H9 (cell line): Measurements from ENCODE around the gene TSHZ1. TPM values are rescaled to one million over a fixed set of nuclear protein-coding genes. Genes with fewer than 3 reads are reported as not detected.
A peak's percentile ranks its signal among the peaks of the same experiment; 100 is the strongest.

Source experiments
- DNase-seq: peaks from one replicate; pipeline ENCODE4 v3.0.0-alpha.2; 2017
- H2AFZ ChIP-seq: one replicate; pipeline ENCODE4 v1.6.1; 2013; ENCODE audit warnings: mild to moderate bottlenecking, low read length, control low read depth, moderate library complexity
- H2AK5ac ChIP-seq: 2 replicates; pipeline ENCODE4 v1.6.1; 2013; ENCODE audit warnings: low read length, control low read depth, mixed read lengths; ENCODE audit not compliant: insufficient read length
- H2BK120ac ChIP-seq: one replicate; pipeline ENCODE4 v1.6.1; 2013; ENCODE audit warnings: low read depth, mild to moderate bottlenecking, low read length, control low read depth, inconsistent platforms; ENCODE audit not compliant: poor library complexity, severe bottlenecking
- H2BK12ac ChIP-seq: 2 replicates; pipeline ENCODE4 v1.6.1; 2013; ENCODE audit warnings: low read length, control low read depth, mixed read lengths, low read depth; ENCODE audit not compliant: insufficient read length
- H2BK15ac ChIP-seq: 2 replicates; pipeline ENCODE4 v1.6.1; 2013; ENCODE audit warnings: low read depth, low read length, control low read depth
- H2BK20ac ChIP-seq: one replicate; pipeline ENCODE4 v1.6.1; 2013; ENCODE audit warnings: low read depth, mild to moderate bottlenecking, low read length, control low read depth, inconsistent platforms; ENCODE audit not compliant: poor library complexity, severe bottlenecking
- H2BK5ac ChIP-seq: 2 replicates; pipeline ENCODE4 v1.6.1; 2013; ENCODE audit warnings: low read length, control low read depth, mixed read lengths; ENCODE audit not compliant: insufficient read length
- H3K14ac ChIP-seq: 2 replicates; pipeline ENCODE4 v1.6.1; 2013; ENCODE audit warnings: low read length, control low read depth; ENCODE audit not compliant: insufficient read depth
- H3K18ac ChIP-seq: 2 replicates; pipeline ENCODE4 v1.6.1; 2013; ENCODE audit warnings: low read depth, mild to moderate bottlenecking, mixed read lengths, low read length, control low read depth; ENCODE audit not compliant: insufficient read length
- H3K23ac ChIP-seq: 2 replicates; pipeline ENCODE4 v1.6.1; 2013; ENCODE audit warnings: low read length, control low read depth, mixed read lengths, low read depth; ENCODE audit not compliant: insufficient read length
- H3K23me2 ChIP-seq: 2 replicates; pipeline ENCODE4 v1.6.1; 2013; ENCODE audit warnings: low read depth, mild to moderate bottlenecking, mixed read lengths, low read length, control low read depth; ENCODE audit not compliant: insufficient read length, poor library complexity, severe bottlenecking
- H3K27ac ChIP-seq: 2 replicates; pipeline ENCODE4 v1.5.1; 2013; ENCODE audit warnings: low read length, control low read depth, mixed read lengths, low read depth; ENCODE audit not compliant: insufficient read length
- H3K27me3 ChIP-seq: 2 replicates; pipeline ENCODE4 v1.6.1; 2013; ENCODE audit warnings: low read length, control low read depth, inconsistent platforms; ENCODE audit not compliant: insufficient read depth
- H3K4ac ChIP-seq: 2 replicates; pipeline ENCODE4 v1.6.1; 2013; ENCODE audit warnings: low read depth, mild to moderate bottlenecking, control low read depth, inconsistent platforms, low read length, moderate library complexity
- H3K4me1 ChIP-seq: 2 replicates; pipeline ENCODE4 v1.6.1; 2013; ENCODE audit warnings: low read length, control low read depth, inconsistent platforms; ENCODE audit not compliant: insufficient read depth
- H3K4me2 ChIP-seq: 2 replicates; pipeline ENCODE4 v1.6.1; 2013; ENCODE audit warnings: low read length, control low read depth, mixed read lengths; ENCODE audit not compliant: insufficient read length, insufficient read depth
- H3K56ac ChIP-seq: 2 replicates; pipeline ENCODE4 v1.6.1; 2013; ENCODE audit warnings: low read depth, mild to moderate bottlenecking, mixed read lengths, low read length, control low read depth; ENCODE audit not compliant: insufficient read length
- H3K79me1 ChIP-seq: 2 replicates; pipeline ENCODE4 v1.6.1; 2013; ENCODE audit warnings: low read depth, mild to moderate bottlenecking, moderate library complexity, low read length, control low read depth, inconsistent platforms; ENCODE audit not compliant: insufficient read depth, poor library complexity, severe bottlenecking
- H3K79me2 ChIP-seq: 2 replicates; pipeline ENCODE4 v1.6.1; 2013; ENCODE audit warnings: low read length, control low read depth, inconsistent platforms; ENCODE audit not compliant: insufficient read depth
- H3K9ac ChIP-seq: 2 replicates; pipeline ENCODE4 v1.6.1; 2013; ENCODE audit warnings: low read length, control low read depth, mixed read lengths; ENCODE audit not compliant: insufficient read length; ENCODE audit errors: extremely low read depth
- H3K9me3 ChIP-seq: one replicate; pipeline ENCODE4 v1.6.1; 2013; ENCODE audit warnings: low read depth, low read length, inconsistent platforms; ENCODE audit not compliant: control insufficient read depth
- H3T11ph ChIP-seq: one replicate; pipeline ENCODE4 v1.6.1; 2013; ENCODE audit warnings: mild to moderate bottlenecking, low read length, control low read depth, inconsistent platforms
- H4K20me1 ChIP-seq: one replicate; pipeline ENCODE4 v1.6.1; 2013; ENCODE audit not compliant: control insufficient read depth, insufficient read length, insufficient read depth
- H4K5ac ChIP-seq: 2 replicates; pipeline ENCODE4 v1.6.1; 2013; ENCODE audit warnings: low read depth, mild to moderate bottlenecking, mixed read lengths, low read length, control low read depth; ENCODE audit not compliant: insufficient read length
- H4K8ac ChIP-seq: replicated peaks from 2 replicates; pipeline ENCODE4 v1.6.1; 2013; ENCODE audit warnings: low read length, control low read depth, mixed read lengths, low read depth; ENCODE audit not compliant: insufficient read length
- H4K91ac ChIP-seq: 2 replicates; pipeline ENCODE4 v1.6.1; 2013; ENCODE audit warnings: low read depth, mild to moderate bottlenecking, moderate library complexity, mixed read lengths, low read length, control low read depth; ENCODE audit not compliant: insufficient read length
- H3K27ac Mint-ChIP-seq, 3 experiments: 2 replicates in 2 of 3; 3 replicates in 1 of 3; pipeline ENCODE4 v1.8.0; 2020 to 2021; ENCODE audit warnings: mixed read lengths in 3 of 3, mild to moderate bottlenecking in 1 of 3, moderate library complexity in 1 of 3
- H3K27me3 Mint-ChIP-seq: 2 replicates; pipeline ENCODE4 v1.8.0; 2021; ENCODE audit warnings: low read depth, mild to moderate bottlenecking, moderate library complexity, mixed read lengths
- H3K36me3 Mint-ChIP-seq, 3 experiments: 2 replicates in 2 of 3; 3 replicates in 1 of 3; pipeline ENCODE4 v1.8.0; 2020 to 2021; ENCODE audit warnings: low read depth in 3 of 3, mixed read lengths in 3 of 3; ENCODE audit not compliant: insufficient read depth in 1 of 3
- H3K4me1 Mint-ChIP-seq, 2 experiments: 2 replicates each; pipeline ENCODE4 v1.8.0; 2020; ENCODE audit warnings: mixed read lengths in 2 of 2
- H3K4me3 Mint-ChIP-seq, 2 experiments: 2 replicates in 1 of 2; 3 replicates in 1 of 2; pipeline ENCODE4 v1.8.0; 2020 to 2021; ENCODE audit warnings: mild to moderate bottlenecking in 2 of 2, mixed read lengths in 2 of 2, moderate library complexity in 1 of 2
- H3K9me3 Mint-ChIP-seq, 2 experiments: 2 replicates in 1 of 2; 3 replicates in 1 of 2; pipeline ENCODE4 v1.8.0; 2020; ENCODE audit warnings: mild to moderate bottlenecking in 2 of 2, mixed read lengths in 2 of 2, moderate library complexity in 1 of 2
- WGBS: extraction: QIAGEN DNeasy Blood & Tissue Kit; methylation state at CpG from one replicate; pipeline ENCODE4 v1.1.7; 2013; ENCODE audit warnings: missing lambda C conversion rate, low lambda C conversion rate, mixed read lengths; ENCODE audit not compliant: insufficient read length; ENCODE audit errors: extremely low coverage; 5-methylcytosine and 5-hydroxymethylcytosine counted together
- total RNA-seq: library from RNA; stranded (reverse); gene quantifications from 2 replicates; pipeline ENCODE4 v1.2.1, GENCODE V29; 2021
- TF ChIP-seq, protein P1 (sequence below): fragments of 200-600 bp; sonication (generic); conservative IDR thresholded peaks from 3 replicates; pipeline ENCODE4 v1.8.0; 2021; ENCODE audit warnings: antibody characterized with exemption, mild to moderate bottlenecking

TSHZ1 gene
- total RNA-seq, 1 experiment from 2014 or later: 0.15 TPM

DNA sequence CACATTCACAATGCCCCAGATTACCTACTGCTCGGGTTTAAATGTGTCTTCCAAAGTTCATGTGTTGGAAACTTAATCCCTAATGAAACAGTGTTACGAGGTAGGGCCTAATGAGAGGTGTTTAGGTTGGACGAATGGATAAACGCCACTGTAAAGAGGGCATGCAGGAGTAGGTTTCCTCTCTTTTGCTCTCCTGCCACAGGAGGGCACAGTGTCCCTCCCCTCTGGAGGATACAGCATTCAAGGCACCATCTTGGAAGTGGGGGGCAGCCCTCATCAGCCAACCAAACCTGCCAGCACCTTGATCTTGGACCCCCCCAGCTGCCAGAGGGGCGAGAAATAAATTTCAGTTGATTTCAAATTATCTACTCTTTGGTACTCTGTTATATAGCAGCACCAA lies 103.5 kb downstream of the TSHZ1 start:
- no peak overlapping the region for H4K91ac ChIP-seq
- H3K36me3 Mint-ChIP-seq: no peaks in the 10 kb centered on the region
- H3T11ph ChIP-seq: no peak overlapping the region
- no peak overlapping the region for H2BK120ac ChIP-seq
- WGBS: no CpG with 5 or more reads among the region's 5 CpGs
- H4K8ac ChIP-seq: no peak overlapping the region
- no peak overlapping the region for H3K14ac ChIP-seq
- H3K27ac ChIP-seq: no peak overlapping the region
- H2BK20ac ChIP-seq: no peak overlapping the region
- H2BK15ac ChIP-seq: no peak overlapping the region
- H3K4me3 Mint-ChIP-seq: no peak overlapping the region
- H3K23ac ChIP-seq: no peak overlapping the region
- H3K23me2 ChIP-seq: no peaks in the 10 kb centered on the region
- no peak overlapping the region for H3K4ac ChIP-seq
- TF ChIP-seq, protein P1, sequence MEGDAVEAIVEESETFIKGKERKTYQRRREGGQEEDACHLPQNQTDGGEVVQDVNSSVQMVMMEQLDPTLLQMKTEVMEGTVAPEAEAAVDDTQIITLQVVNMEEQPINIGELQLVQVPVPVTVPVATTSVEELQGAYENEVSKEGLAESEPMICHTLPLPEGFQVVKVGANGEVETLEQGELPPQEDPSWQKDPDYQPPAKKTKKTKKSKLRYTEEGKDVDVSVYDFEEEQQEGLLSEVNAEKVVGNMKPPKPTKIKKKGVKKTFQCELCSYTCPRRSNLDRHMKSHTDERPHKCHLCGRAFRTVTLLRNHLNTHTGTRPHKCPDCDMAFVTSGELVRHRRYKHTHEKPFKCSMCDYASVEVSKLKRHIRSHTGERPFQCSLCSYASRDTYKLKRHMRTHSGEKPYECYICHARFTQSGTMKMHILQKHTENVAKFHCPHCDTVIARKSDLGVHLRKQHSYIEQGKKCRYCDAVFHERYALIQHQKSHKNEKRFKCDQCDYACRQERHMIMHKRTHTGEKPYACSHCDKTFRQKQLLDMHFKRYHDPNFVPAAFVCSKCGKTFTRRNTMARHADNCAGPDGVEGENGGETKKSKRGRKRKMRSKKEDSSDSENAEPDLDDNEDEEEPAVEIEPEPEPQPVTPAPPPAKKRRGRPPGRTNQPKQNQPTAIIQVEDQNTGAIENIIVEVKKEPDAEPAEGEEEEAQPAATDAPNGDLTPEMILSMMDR: peak; percentile 28; the same call in 1 of the 3 replicates
- H3K79me2 ChIP-seq: no peaks in the 10 kb centered on the region
- H3K9me3 ChIP-seq: no peaks in the 10 kb centered on the region
- H3K18ac ChIP-seq: no peak overlapping the region
- no peak overlapping the region for H3K9ac ChIP-seq
- no peak overlapping the region for H2BK12ac ChIP-seq
- H3K79me1 ChIP-seq: no peaks in the 10 kb centered on the region
- no peak overlapping the region for H3K27ac Mint-ChIP-seq
- no peak overlapping the region for H3K56ac ChIP-seq
- H3K4me2 ChIP-seq: no peak overlapping the region
- peaks cover 7 to 9% of the 10 kb centered on the region in 2 experiments; a peak in 4 of 5 replicates for H3K9me3 Mint-ChIP-seq
- H2AK5ac ChIP-seq: no peak overlapping the region
- no peak overlapping the region for H2BK5ac ChIP-seq
- H4K5ac ChIP-seq: no peak overlapping the region
- H2AFZ ChIP-seq: no peak overlapping the region
- H3K4me1 ChIP-seq: no peaks in the 10 kb centered on the region
- H3K27me3 Mint-ChIP-seq: no peaks in the 10 kb centered on the region; the same call in 1 of the 2 replicates
- no peaks in the 10 kb centered on the region for H3K4me1 Mint-ChIP-seq
- H4K20me1 ChIP-seq: no peaks in the 10 kb centered on the region
- H3K27me3 ChIP-seq: no peaks in the 10 kb centered on the region
- no peak for DNase-seq
